ENCODE results near the gene CKAP2.

Gene CKAP2

GRCh38 chr13:52446265-52446664, 9.0 kb upstream of the CKAP2 start:
- Histone ChIP-seq H3K79me2 (ENCODE audit: low read length) (peaks cover 77% of the 10 kb centered on the region), H4K20me1 (ENCODE audit: insufficient read depth, low read length) (peaks cover 18% of the 10 kb centered on the region), H3K27ac (ENCODE audit: low read length) (no peak overlapping the region), H2AFZ (ENCODE audit: low read depth, low read length) (no peak overlapping the region), H3K4me1 (ENCODE audit: low read length) (peaks cover 23% of the 10 kb centered on the region), H3K9me3 (ENCODE audit: insufficient read depth, low read length) (no peaks in the 10 kb centered on the region), H3K4me2 (ENCODE audit: low read length) (no peak overlapping the region), H3K27me3 (ENCODE audit: low read depth, low read length) (no peaks in the 10 kb centered on the region), H3K9ac (ENCODE audit: low read length) (no peak overlapping the region), H3K4me3 (ENCODE audit: low read length) (no peak overlapping the region), H3K36me3 (replicated peaks; ENCODE audit: low read depth, low read length) (peaks cover 21% of the 10 kb centered on the region)
- TF ChIP-seq, protein P1, sequence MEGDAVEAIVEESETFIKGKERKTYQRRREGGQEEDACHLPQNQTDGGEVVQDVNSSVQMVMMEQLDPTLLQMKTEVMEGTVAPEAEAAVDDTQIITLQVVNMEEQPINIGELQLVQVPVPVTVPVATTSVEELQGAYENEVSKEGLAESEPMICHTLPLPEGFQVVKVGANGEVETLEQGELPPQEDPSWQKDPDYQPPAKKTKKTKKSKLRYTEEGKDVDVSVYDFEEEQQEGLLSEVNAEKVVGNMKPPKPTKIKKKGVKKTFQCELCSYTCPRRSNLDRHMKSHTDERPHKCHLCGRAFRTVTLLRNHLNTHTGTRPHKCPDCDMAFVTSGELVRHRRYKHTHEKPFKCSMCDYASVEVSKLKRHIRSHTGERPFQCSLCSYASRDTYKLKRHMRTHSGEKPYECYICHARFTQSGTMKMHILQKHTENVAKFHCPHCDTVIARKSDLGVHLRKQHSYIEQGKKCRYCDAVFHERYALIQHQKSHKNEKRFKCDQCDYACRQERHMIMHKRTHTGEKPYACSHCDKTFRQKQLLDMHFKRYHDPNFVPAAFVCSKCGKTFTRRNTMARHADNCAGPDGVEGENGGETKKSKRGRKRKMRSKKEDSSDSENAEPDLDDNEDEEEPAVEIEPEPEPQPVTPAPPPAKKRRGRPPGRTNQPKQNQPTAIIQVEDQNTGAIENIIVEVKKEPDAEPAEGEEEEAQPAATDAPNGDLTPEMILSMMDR (IDR thresholded peaks at IDR 0.05; ENCODE audit: low read depth, low read length): no peak
- no peak for TF ChIP-seq EZH2phosphoT487 (IDR thresholded peaks at IDR 0.05; ENCODE audit: low read depth)

GRCh38 chr13:52447354-52447753, 7.9 kb upstream of the CKAP2 start:
- Histone ChIP-seq H3K27me3 (ENCODE audit: low read depth, low read length) (no peaks in the 10 kb centered on the region), H3K79me2 (ENCODE audit: low read length) (peaks cover 69% of the 10 kb centered on the region), H2AFZ (ENCODE audit: low read depth, low read length) (no peak overlapping the region), H3K9ac (ENCODE audit: low read length) (no peak overlapping the region), H4K20me1 (ENCODE audit: insufficient read depth, low read length) (peaks cover 18% of the 10 kb centered on the region), H3K4me2 (ENCODE audit: low read length) (no peak overlapping the region), H3K27ac (ENCODE audit: low read length) (no peak overlapping the region), H3K9me3 (ENCODE audit: insufficient read depth, low read length) (no peaks in the 10 kb centered on the region), H3K4me3 (ENCODE audit: low read length) (no peak overlapping the region), H3K36me3 (replicated peaks; ENCODE audit: low read depth, low read length) (peaks cover 18% of the 10 kb centered on the region), H3K4me1 (ENCODE audit: low read length) (peaks cover 23% of the 10 kb centered on the region)
- TF ChIP-seq EZH2phosphoT487 (IDR thresholded peaks at IDR 0.05; ENCODE audit: low read depth): no peak
- TF ChIP-seq, protein P1 (IDR thresholded peaks at IDR 0.05; ENCODE audit: low read depth, low read length): no peak

GRCh38 chr13:52447815-52448552, 7.3 kb upstream of the CKAP2 start:
- Histone ChIP-seq H3K4me3 (ENCODE audit: low read length) (no peak overlapping the region), H3K79me2 (ENCODE audit: low read length) (peaks cover 63% of the 10 kb centered on the region), H3K27ac (ENCODE audit: low read length) (no peak overlapping the region)

GRCh38 chr13:52449331-52450011, 5.8 kb upstream of the CKAP2 start:
- H3K27me3 ChIP-seq (ENCODE audit: low read depth, low read length): no peaks in the 10 kb centered on the region
- H3K4me3 ChIP-seq (ENCODE audit: low read length): peak overlapping the region; percentile 92
- H3K36me3 ChIP-seq (replicated peaks; ENCODE audit: low read depth, low read length): peaks cover 18% of the 10 kb centered on the region
- H3K79me2 ChIP-seq (ENCODE audit: low read length): peaks cover 52% of the 10 kb centered on the region
- peaks cover 36% of the 10 kb centered on the region for H3K4me1 ChIP-seq (ENCODE audit: low read length)
- peaks cover 18% of the 10 kb centered on the region for H4K20me1 ChIP-seq (ENCODE audit: insufficient read depth, low read length)
- H2AFZ ChIP-seq (ENCODE audit: low read depth, low read length): peak overlapping the region; percentile 58
- H3K9me3 ChIP-seq (ENCODE audit: insufficient read depth, low read length): no peaks in the 10 kb centered on the region
- TF ChIP-seq, protein P1 (IDR thresholded peaks at IDR 0.05; ENCODE audit: low read depth, low read length): no peak
- H3K27ac ChIP-seq (ENCODE audit: low read length): peak overlapping the region; percentile 63
- H3K9ac ChIP-seq (ENCODE audit: low read length): peak overlapping the region; percentile 88
- H3K4me2 ChIP-seq (ENCODE audit: low read length): peak overlapping the region; percentile 77

More at GRCh38 chr13:52447815-52448552, 7.3 kb upstream of the CKAP2 start:
- Histone ChIP-seq H2AFZ (ENCODE audit: low read depth, low read length) (no peak overlapping the region), H3K27me3 (ENCODE audit: low read depth, low read length) (no peaks in the 10 kb centered on the region), H3K4me1 (ENCODE audit: low read length) (peaks cover 23% of the 10 kb centered on the region), H4K20me1 (ENCODE audit: insufficient read depth, low read length) (peaks cover 18% of the 10 kb centered on the region), H3K9me3 (ENCODE audit: insufficient read depth, low read length) (no peaks in the 10 kb centered on the region), H3K36me3 (replicated peaks; ENCODE audit: low read depth, low read length) (peaks cover 18% of the 10 kb centered on the region), H3K4me2 (ENCODE audit: low read length) (peak overlapping the region; percentile 77; the same call in 1 of the 2 replicates), H3K9ac (ENCODE audit: low read length) (no peak overlapping the region)
- no peak for TF ChIP-seq EZH2phosphoT487 (IDR thresholded peaks at IDR 0.05; ENCODE audit: low read depth)
- TF ChIP-seq, protein P1 (IDR thresholded peaks at IDR 0.05; ENCODE audit: low read depth, low read length): no peak
